Stimulated activated naive CD4-positive, alpha-beta T cell (primary cell): Measurements from ENCODE around the gene KIF5C.

Source experiments
- DNase-seq, 6 experiments: peaks; one replicate each; lab custom pipeline; 2025; lab: John Stamatoyannopoulos, UW

The KIF5C gene

DNA sequence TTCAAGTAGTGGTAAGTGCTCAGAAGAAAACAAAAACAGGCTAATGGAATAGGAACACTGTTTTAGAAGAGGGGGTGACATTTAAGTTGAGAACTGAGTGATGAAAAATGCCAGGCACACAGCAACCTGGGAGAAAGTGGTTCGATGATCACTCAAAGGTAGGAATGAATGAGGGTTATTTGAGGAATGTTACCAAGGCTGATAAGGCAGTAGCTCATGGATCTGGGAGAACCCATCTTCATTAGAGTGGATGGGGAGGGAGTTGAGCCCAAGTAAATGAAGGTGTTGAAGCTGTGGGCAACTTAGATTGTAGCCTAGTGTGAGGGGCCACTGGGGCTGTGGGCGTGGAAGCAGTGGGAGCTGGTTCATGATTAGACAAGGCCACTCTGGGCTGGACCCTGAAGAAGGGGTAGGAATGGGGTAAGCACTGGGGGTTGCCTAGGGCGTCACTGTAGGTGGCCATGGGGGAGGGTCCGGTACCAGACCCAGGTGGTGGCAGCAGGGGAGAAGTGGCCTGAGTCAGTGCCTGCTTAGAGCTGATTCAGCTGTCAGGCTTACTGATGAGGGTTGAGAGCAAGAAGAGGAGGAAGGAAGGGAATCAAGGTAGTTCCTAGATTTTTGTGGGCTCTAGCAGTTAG lies 141.0 kb downstream of the KIF5C start:
- no peak for DNase-seq

DNA sequence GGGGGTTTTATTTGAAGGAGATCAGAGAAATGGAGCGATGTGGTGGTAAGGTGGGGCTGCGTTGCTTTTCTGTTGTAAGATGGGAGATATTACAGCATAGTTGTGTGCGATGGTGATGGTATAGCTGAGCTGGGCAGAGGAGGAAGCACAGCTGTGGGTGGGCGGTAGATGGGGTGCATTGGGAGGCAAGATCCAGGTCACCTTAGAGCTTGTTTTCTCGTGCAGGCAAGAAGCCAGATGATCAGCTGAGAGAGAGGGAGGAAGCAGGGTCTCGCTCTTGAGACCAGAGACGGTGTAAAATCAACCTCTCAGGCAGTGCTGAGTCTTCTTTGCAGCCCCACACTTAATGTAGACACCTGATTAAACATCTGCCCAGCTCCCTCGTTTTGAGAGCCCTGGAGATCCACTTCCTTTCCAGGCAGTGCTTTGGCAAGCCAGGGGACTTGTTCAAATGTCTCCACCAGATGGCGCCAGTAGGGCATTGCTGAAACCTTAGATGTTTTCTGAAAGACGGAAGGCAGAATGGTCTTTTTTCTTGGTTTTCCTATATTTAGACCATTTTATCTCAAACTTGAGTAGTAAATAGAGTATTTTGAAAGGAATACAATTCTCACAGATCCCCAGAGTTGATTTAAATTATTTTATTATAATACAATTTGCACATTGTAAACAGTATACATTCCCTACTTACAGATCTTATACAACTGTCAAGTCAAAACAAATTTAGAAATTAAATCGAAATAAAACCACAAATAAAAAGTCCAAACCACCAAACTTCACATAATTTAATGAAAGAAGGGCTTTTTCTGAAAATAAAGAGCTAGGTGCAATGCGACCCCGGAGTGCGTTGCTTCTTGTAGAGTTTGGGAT lies 142.3 kb downstream of the KIF5C start:
- DNase-seq = peak; percentile 20 to 73 (median 53)

DNA sequence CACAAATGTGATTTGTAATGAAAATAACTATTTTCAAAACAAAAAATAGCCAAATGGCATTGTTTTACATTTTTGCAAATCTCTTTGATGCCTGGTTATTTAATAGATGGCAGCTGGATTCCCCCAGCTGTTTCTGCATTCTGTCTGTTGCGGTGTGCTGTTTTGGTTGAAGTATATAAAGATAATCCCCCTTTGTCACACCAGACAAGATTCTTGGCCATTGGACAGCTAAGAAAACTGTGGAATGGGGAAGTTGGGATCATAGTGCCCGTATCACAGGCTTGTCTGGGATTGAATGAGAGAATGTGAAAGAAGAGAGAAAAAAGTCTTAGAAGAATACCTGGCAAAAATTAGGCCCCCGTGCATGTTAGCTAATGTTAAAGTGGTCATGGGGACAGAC lies 144.0 kb downstream of the KIF5C start:
- DNase-seq = no peak

DNA sequence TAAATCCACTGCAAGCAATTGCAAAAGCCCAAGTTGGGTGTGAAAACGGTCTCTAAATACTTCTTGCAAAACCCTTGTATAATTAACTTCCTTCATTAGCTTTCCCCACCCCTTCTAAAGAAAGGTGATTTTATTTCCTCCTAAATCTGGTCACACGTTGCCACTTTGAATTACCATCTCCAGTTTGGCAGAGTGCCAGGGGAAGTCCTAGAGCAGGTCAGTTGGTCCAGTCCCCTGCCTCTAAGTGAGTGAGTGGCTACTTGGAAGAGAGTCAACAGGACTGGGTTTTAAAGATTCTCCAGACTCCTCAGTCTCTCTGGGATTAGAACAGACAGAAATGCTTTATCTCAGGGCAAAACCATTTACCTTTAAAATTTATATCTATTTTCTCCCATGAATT lies 144.7 kb downstream of the KIF5C start:
- DNase-seq = no peak

DNA sequence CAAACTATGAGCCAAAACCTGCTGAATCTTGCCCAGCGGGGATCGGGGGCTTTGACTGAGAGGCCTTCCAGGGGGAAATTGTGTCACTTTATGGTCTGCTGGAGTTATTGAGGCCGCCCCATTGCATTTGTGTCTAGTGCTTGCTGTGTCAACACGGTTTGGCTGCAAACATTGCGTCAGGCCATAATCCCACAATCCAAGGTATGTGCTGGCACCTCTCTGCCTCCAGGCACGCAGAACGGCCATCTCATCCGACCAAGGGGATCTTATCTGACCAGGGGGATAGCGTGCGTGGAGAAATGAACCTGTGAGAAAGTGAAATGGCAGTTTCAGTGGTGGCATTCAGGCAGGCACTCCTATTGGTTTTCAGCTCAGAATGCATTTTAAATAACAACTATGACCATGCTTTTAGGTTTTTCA lies 145.4 kb downstream of the KIF5C start:
- DNase-seq = no peak

DNA sequence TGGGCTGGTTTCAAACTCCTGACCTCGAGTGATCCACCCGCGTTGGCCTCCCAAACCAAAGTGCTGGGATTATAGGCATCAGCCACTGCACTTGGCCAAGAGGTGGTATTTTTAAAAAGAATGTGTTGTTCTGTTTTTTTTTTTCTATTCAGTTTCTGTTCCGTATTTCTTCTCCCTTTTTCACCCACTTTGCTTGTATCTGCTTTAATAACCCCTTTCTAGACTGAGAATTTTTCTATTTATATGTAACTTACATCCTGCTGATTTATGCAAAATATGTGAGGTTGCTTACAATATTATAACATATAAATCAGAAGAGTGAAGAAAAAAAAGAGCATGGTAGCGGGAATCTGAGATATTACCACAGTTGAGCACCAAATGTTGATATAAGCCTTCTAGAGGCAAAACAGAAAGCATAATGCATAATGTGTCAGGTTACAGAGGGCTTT lies 146.3 kb downstream of the KIF5C start:
- DNase-seq = no peak

DNA sequence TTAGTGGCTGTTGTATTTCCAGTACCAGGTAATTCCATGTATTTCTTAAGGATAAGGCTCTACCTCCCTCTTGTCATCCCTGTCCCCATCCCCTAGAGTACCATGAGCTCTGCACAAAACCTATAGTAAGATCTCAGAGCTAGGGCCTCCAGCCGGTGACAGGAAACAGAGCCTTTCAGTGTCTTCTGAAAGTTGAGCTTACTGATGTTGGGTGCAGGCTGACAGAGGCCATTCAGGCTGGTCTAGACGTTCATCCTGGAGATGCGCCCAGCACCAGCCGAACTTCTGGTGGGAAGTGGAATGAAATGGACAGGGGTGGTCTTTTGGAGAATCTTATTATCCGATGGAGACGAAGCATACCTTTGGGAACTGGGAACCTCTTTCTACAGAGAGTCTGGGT lies 146.7 kb downstream of the KIF5C start:
- no peak for DNase-seq

DNA sequence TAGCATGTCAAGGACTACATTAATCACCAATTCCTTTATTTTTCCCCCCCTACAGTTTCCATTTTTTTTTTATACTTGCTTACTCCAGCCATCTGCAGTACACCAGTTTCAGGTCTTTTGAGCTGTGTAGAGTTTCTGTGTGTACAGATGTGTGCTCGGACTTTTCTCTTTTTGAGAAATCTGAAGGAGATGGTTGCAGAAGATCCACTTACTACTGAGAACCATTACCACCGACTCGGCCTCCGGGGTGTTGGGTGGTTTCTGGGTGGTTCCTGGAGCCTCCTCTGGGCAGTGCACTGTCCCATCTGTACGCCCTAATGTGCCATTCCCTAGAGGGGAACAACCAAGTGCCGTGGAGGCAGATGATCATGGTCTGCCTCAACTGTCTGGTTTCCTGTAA lies 148.1 kb downstream of the KIF5C start:
- DNase-seq = no peak

DNA sequence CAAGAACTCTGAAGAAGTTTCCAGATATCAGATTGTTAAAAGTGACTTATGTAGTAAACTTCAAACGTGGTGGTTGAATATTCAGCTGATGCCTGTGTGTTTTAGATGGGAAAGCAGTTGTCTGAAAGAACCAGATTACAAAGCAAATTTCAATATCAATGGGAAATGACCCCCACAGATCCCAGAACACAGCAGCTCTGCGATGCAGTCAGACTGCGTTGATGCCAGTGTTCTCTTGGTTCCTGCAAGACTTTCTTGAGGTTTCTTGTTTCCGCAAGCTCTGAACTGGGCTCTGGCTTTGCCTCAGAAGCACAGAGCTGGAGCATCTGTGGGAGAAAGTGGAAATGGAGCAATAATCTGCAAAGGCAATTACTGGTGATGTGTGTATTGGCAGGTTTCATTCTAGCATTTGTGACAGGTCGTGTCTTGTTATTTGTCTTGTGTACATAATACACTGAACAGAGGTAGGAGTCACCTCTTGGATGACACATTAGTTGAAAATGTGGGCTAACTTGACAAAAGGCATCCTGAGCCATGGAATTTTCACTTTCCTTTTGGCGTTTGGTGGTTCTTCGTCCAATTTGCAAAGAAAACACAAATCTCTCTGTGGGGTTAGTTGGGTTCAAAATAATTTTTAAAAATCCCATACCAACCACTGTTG lies 152.7 kb downstream of the KIF5C start:
- DNase-seq = no peak

DNA sequence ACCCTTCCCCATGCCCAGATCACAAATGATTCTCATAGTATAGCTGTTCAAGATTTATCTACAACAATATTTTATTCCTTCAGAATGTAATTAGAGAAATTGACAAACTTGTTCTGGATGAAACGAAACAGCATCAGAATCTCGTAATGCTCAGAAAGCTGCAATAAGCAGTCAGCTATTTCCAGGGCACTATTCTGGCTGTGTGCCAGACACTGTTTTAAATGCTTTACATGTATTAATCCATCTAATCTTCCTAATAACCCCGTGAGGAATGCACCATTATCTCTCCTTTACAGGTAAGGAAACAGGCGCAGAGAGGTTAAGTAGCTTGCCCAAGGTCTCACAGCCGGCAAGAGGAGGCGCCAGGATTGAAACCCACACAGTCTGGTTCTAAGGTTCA lies 153.3 kb downstream of the KIF5C start:
- DNase-seq = no peak

DNA sequence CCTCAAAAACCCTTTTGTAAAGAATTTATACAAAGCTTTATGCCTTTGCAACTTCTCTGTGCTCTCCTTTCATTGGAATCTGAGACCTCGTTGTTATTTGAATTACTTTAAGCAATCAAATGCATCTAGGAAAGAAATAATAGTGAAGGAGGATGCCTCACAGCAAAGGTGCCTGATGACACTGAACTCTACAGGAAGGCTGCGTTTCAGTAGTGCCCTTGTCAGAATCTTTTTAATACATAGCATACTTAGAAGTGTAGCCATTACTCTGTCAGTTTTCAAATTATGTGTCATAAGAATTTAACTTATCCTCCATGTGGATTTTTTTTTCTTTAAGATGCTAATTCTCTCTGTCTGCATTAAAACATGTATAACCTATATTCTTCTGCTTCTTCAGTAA lies 153.9 kb downstream of the KIF5C start:
- DNase-seq = no peak

DNA sequence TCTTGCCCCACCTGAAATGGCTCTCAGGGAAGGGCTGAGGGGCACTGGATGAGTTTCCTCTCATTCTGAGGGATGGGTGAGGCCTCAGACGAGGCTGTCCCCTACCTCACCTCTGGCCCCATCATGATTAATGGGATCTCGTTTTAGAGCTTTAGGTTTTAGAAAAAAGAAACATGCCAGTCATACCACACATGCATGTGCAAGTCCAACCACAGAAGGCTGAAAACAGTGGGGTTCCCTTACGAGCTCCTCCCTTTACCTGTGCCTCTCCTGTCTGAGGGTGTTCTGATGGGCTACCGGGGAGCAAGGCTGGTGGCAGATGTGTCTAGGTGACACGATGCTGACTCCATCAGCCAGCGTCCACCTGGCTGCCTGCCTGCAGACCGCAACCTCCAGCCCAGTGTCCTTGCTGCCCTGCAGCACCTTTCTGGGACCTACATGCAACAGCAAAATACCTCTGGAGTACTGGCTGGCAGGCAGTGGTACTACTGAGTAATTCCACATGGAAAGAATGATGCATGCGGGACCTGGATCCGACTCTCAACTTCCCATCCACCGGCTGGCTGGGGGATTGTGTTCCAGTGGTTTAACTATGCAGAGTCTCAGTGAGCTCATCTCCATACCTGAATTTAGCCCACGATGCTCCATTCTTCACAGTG lies 154.4 kb downstream of the KIF5C start:
- DNase-seq = no peak

DNA sequence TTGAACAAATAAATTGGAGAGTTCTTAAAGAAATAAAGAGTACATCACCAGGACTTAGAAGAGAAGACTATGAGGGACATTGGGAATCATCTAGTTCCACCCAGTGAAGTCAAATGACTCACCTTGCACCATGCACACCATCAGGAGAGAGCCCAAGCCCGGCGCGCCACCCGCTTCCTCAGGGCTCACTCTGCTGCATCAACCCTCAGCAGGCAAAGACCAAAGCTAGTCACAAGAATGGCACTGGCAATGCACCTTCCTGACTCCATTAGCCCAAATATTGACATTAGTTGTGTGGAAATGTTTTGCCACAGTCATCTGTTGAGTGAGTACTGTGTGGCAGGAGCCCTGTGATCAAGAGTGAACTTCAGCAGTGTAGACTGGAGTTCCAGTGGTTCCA lies 156.4 kb downstream of the KIF5C start:
- DNase-seq = no peak

DNA sequence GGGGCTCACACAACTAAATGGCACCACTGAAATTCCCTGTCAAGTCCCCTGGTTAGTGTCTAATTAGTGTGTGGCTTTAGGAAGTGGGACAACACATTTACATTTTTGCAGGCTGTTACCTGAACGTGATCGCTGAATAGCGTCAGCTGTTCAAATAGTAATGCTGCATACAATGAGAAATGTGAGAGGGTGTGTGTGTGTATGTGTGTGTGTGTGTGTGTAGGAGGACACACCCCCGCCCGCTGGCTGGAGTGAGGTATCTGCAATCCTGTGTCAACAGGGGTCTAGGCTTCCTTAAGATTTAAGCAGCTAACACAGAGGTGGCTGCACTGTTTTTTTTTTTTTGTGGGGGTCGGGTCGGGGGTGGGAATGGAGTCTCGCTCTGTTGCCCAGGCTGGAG lies 158.7 kb downstream of the KIF5C start:
- no peak for DNase-seq

DNA sequence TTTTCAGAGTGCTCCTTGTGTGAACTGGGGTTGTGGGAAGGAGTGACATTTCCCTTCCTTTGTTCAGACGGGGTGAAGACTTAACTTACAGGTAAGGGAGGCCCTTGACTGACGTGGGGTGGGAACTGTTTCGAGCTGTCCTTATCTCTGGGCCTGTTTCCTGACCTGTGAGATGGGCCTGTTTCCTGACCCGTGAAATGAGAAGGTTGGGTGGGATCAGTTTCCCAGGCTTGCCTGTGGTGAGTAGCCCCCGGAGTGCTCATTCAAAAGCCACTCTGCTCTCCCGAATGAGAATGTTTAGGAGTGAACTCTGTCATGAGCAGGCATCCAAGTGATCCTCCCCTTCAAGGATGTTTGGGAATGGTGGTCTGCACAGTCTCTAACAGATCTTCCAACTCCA lies 159.4 kb downstream of the KIF5C start:
- no peak for DNase-seq

DNA sequence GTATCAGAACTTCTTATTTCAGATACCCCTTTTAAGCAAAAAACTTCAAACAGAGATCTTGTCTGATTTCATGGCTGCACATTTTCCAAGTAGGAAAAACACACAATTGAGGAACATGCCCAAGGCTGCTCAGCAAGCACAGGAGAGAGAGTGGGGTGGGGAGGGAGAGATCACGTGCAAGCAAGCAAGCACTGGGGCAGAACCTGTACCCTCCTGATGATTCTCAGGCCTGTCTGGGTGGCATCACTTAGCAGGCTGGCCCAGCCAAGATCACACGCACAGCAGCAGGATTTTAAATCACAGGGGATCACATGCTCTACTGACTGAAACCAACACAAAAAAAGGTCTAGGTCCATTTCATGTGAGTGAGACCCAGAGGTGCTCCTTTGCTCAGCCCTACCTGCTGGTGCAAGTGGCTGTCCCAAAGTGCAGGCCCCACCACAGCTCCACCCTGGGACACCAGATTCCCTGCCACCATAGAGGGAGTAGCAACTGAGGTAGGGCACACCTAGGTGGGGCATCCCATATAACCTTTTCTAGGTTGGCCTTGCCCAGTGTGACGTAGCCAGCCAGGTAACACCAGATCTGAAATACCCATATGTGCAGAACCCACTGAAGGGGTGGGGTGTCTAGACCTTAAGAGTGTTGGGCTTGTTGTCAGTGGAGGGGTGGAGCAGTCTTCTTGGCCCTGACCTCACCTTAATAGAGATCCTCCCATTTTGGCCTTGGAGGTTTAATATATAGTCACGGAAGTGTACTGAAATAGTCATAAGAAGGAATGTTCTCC lies 161.7 kb downstream of the KIF5C start:
- DNase-seq = no peak

DNA sequence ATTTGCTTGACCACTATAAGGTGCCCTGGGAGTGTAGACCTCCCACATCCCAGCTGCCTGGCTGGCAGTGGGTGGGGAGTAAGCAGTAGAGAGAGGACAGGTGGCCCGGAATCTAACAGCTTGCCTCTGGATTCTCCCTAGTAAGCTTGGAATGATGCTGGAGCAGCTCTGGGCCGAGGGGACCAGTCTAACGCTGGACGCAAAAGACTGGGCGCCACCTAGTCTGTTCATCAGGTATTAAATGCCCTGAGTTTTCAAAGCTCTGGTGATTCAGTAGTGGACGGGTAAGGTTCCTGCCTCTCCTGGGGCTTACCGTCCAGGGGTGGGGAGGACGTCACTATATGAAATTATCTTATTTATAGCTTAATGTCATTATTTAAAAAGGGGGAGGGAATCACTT lies 162.8 kb downstream of the KIF5C start:
- no peak for DNase-seq

DNA sequence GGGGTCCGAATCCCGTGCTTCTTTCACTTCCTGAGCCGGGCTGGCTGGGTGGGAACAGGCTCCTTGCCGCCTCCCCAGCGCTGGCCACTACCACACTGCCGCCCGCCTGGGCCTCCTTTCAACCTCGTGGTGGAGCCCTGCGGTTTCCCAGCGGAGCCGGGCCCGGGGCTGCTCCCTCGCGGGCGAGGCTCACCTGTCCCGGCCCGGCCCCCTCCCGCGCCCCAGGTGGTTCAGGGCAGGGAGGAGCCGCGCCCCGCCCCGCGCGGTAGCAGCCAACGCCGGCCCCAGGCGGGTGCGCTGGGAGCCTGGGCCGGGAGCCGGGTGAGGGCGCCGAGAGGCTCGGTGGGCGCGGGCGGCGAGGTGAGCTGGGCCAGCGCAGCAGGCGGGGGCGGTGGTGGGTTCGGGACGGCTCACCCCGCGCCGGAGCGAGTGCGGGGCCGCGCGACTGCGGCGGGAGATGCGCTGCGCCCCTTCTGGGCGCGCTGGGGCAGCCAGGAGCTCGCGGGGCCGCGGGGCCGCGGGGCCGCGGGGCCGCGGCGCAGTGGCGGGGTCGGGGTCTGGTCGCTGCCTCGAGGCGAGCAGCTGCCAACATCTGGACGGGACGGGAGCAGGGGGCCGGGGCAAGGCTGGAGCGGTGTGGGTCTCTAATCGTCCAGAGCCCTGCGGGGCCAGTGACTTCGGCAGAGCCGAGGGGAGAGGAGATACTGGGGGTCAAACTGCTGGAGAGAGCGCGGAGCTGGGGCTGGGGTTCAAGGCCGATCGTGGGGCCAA lies 163.6 kb downstream of the KIF5C start, which contains the start of gene LYPD6B:
Gene LYPD6B (plus strand): TSS at position 258 of the 771 bp plus-strand sequence. CDS start 92,250 bp downstream, outside the sequence.
- DNase-seq = no peak

DNA sequence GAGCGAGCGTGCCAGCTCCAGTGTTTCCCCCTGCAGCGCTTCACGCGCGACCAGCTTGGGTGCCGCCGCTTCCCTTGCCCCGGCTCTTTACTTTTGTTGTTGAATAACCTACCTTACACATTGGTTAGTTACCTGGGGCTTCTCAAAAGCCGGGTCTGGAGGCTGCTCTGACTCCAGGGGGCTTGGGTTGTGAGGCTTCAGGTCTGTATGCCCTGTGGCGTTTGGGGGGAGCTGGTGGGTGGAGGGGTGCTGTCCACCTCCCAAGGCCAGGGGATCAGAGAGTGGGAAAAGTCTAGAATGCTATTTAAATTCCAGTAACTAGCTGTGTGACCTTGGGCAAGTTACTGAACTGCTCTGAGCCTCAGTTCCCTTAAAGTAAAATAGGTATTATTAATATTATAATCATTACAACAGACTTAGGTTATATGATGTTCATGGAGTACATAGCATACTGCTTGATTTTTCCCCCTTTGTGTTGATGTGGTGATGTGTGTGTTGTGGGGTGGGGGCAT lies 164.2 kb downstream of the KIF5C start:
- DNase-seq = no peak

DNA sequence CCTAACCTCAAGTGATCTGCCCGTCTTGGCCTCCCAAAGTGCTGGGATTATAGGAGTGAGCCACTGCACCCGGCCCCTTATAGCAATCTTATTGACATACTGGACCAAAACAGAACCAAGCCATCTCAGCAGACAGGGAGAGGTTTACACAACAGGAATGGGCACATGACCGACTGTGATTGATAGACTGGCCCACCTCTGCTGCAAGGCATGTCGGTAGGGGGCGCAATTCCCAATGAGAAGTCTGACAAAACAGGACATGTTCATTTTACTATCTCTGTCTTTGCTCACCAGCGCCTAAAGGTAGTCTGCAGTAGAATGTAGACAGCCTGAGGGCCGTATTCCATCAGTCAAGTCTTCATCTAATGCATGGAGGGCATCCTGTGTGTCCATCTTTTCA lies 165.4 kb downstream of the KIF5C start:
- no peak for DNase-seq

DNA sequence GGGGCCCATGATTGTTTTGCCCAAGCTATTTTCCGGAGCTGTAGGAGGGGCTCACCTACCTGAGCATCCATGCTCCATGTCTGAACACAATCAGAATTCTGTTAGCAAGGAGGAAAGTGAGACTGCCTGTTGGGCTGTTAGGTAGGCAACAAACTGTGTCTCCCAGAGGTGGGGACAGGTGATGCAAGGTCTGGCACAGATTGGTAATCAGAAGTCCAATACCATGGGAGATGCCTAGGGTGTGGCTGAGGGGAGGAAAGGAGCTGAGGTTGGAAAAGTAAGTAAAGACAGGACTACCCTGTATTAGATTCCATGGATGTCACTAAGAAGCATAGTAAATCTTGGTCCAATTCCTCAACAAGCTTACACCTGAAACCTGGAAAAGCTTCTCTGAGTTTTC lies 166.5 kb downstream of the KIF5C start:
- DNase-seq = no peak
